CD14-positive monocyte (primary cell): Measurements from ENCODE around the gene FAM181A. TPM values are rescaled to one million over a fixed set of nuclear protein-coding genes. Genes with fewer than 3 reads are reported as not detected.

Experiments
- DNase-seq, 3 donors: peaks; one replicate each; pipeline ENCODE4 v3.0.0-alpha.2; 2011 to 2022
- H2AFZ ChIP-seq: 2 replicates; pipeline ENCODE4 v1.6.0; 2012; ENCODE audit warnings: mild to moderate bottlenecking, low read depth, low read length, inconsistent platforms; ENCODE audit not compliant: insufficient read depth, poor library complexity, severe bottlenecking
- H3K27ac ChIP-seq, 2 donors: 1 replicate in 1 of 2; 2 replicates in 1 of 2; pipeline ENCODE4 v1.5.1; 2012 to 2013; ENCODE audit warnings: low read length in 2 of 2, control low read depth in 1 of 2, inconsistent platforms in 1 of 2, low read depth in 1 of 2, mild to moderate bottlenecking in 1 of 2
- H3K27me3 ChIP-seq, 2 donors: one replicate each; pipeline versions ENCODE4 v1.6.0 to v1.6.1; 2011 to 2013; ENCODE audit warnings: low read length in 2 of 2; ENCODE audit not compliant: control insufficient read depth in 2 of 2, insufficient read depth in 2 of 2
- H3K36me3 ChIP-seq, 2 donors: replicated peaks in 1 of 2; 1 replicate in 1 of 2; 2 replicates in 1 of 2; pipeline versions ENCODE4 v1.5.1 to v1.6.1; 2012 to 2013; ENCODE audit warnings: low read length in 2 of 2, control low read depth in 1 of 2, inconsistent platforms in 1 of 2, mild to moderate bottlenecking in 1 of 2; ENCODE audit not compliant: insufficient read depth in 2 of 2, control insufficient read depth in 1 of 2
- H3K4me1 ChIP-seq, 2 donors: 1 replicate in 1 of 2; 2 replicates in 1 of 2; pipeline versions ENCODE4 v1.5.1 to v1.6.1; 2012 to 2013; ENCODE audit warnings: low read length in 2 of 2, control low read depth in 1 of 2, inconsistent platforms in 1 of 2, mild to moderate bottlenecking in 1 of 2, moderate library complexity in 1 of 2; ENCODE audit not compliant: insufficient read depth in 2 of 2, control insufficient read depth in 1 of 2
- H3K4me2 ChIP-seq: replicated peaks from 2 replicates; pipeline ENCODE3; 2012; ENCODE audit warnings: low read length, moderate library complexity, mild to moderate bottlenecking; ENCODE audit not compliant: poor library complexity, severe bottlenecking; ENCODE audit errors: extremely low read depth
- H3K4me3 ChIP-seq, 3 experiments: fragments of 200-600 bp in 1 of 3; sonication (generic) in 1 of 3; replicated peaks in 1 of 3; 1 replicate in 2 of 3; 2 replicates in 1 of 3; pipeline ENCODE4 v1.5.1; 2011 to 2013; ENCODE audit warnings: low read length in 3 of 3, mild to moderate bottlenecking in 3 of 3, control low read depth in 2 of 3, low read depth in 2 of 3, inconsistent platforms in 1 of 3, moderate library complexity in 1 of 3
- H3K79me2 ChIP-seq: 2 replicates; pipeline ENCODE4 v1.6.0; 2012; ENCODE audit warnings: mild to moderate bottlenecking, control low read depth, inconsistent platforms, low read length, moderate library complexity; ENCODE audit not compliant: insufficient read depth
- H3K9ac ChIP-seq: 2 replicates; pipeline ENCODE4 v1.6.0; 2017; ENCODE audit warnings: low read length, mild to moderate bottlenecking; ENCODE audit not compliant: insufficient read depth, poor library complexity, severe bottlenecking
- H3K9me3 ChIP-seq, 2 donors: replicated peaks in 1 of 2; 1 replicate in 1 of 2; 2 replicates in 1 of 2; pipeline versions ENCODE4 v1.5.1 to v1.6.1; 2012 to 2013; ENCODE audit warnings: low read length in 2 of 2, control low read depth in 1 of 2; ENCODE audit not compliant: control insufficient read depth in 1 of 2, insufficient read depth in 1 of 2
- H4K20me1 ChIP-seq: 2 replicates; pipeline ENCODE4 v1.6.0; 2012; ENCODE audit warnings: mild to moderate bottlenecking, low read length, control low read depth, moderate library complexity; ENCODE audit not compliant: insufficient read depth
- H3K27ac Mint-ChIP-seq, 7 donors: one replicate each; pipeline ENCODE4 v1.8.0; 2020; ENCODE audit warnings: mild to moderate bottlenecking in 7 of 7, mixed read lengths in 7 of 7, moderate library complexity in 6 of 7, inconsistent platforms in 2 of 7
- H3K27me3 Mint-ChIP-seq, 3 donors: one replicate each; pipeline ENCODE4 v1.8.0; 2021 to 2022; ENCODE audit warnings: low read depth in 3 of 3, mild to moderate bottlenecking in 3 of 3, mixed read lengths in 3 of 3, moderate library complexity in 3 of 3, inconsistent platforms in 1 of 3
- H3K36me3 Mint-ChIP-seq, 2 donors: one replicate each; pipeline ENCODE4 v1.8.0; 2020; ENCODE audit warnings: mixed read lengths in 2 of 2, inconsistent platforms in 1 of 2, mild to moderate bottlenecking in 1 of 2
- H3K4me1 Mint-ChIP-seq: one replicate; pipeline ENCODE4 v1.8.0; 2020; ENCODE audit warnings: mild to moderate bottlenecking, mixed read lengths
- H3K4me3 Mint-ChIP-seq, 2 donors: one replicate each; pipeline ENCODE4 v1.8.0; 2020; ENCODE audit warnings: mild to moderate bottlenecking in 2 of 2, mixed read lengths in 2 of 2, moderate library complexity in 1 of 2
- H3K9me3 Mint-ChIP-seq, 7 donors: one replicate each; pipeline ENCODE4 v1.8.0; 2020 to 2022; ENCODE audit warnings: mixed read lengths in 7 of 7, mild to moderate bottlenecking in 6 of 7, moderate library complexity in 6 of 7, inconsistent platforms in 2 of 7
- CTCF ChIP-seq: fragments of 200-600 bp; IDR thresholded peaks from one replicate; pipeline ENCODE4 v1.8.0; 2022; ENCODE audit warnings: antibody characterized with exemption, mild to moderate bottlenecking
- WGBS: methylation state at CpG from one replicate; pipeline ENCODE4 v1.1.5; 2013; ENCODE audit warnings: missing lambda C conversion rate; ENCODE audit not compliant: insufficient coverage; 5-methylcytosine and 5-hydroxymethylcytosine counted together
- intact Hi-C, 2 donors: fragments of 100-400 bp; cut with micrococcal nuclease; formaldehyde crosslinking; loops; one replicate each; pipeline versions ENCODE4 v1.15.0 to v1.15.1; 2023
- polyA plus RNA-seq, 3 donors: library from polyadenylated mRNA; depleted of rRNA in 1 of 3; unstranded in 2 of 3; stranded (reverse) in 1 of 3; fragments of 300-500 nt in 2 of 3; fragments of >200 nt in 1 of 3; fragmentation: Illumina TruSeq in 2 of 3; gene quantifications; 1 replicate in 2 of 3; 2 replicates in 1 of 3; pipeline ENCODE4 v1.2.3, GENCODE V29; 2012 to 2021

The FAM181A gene
- polyA plus RNA-seq, 3 donors = not detected

GRCh38 chr14:93936245-93936644 lies 9.1 kb downstream of the FAM181A start:
- TF ChIP-seq CTCF = peak; percentile 63
- Histone ChIP-seq H3K27me3 (peaks cover 0 to 8% of the 10 kb centered on the region in 2 donors), H3K4me3 (no peak overlapping the region), H3K9me3 (no peaks in the 10 kb centered on the region), H3K4me2 (no peak overlapping the region), H3K79me2 (no peaks in the 10 kb centered on the region), H3K9ac (no peak overlapping the region), H4K20me1 (no peaks in the 10 kb centered on the region), H3K4me1 (peaks cover 12 to 17% of the 10 kb centered on the region in 2 donors), H3K36me3 (no peaks in the 10 kb centered on the region), H2AFZ (no peak overlapping the region), H3K27ac (no peak overlapping the region)
- H3K4me1 Mint-ChIP-seq = peaks cover 14% of the 10 kb centered on the region
- no CpG with 5 or more reads among the region's 5 CpGs for WGBS
- H3K9me3 Mint-ChIP-seq = peaks cover 0 to 5% (median 0%) of the 10 kb centered on the region in 7 donors
- intact Hi-C loops = loop anchor here in 1 of 2 donors (10.0 kb wide), 1 partner anchor 239 kb away; the partner anchor contains the start of gene PPP4R4
- H3K27ac Mint-ChIP-seq = no peak overlapping the region
- no peak for DNase-seq
- no peak overlapping the region for H3K4me3 Mint-ChIP-seq
- H3K36me3 Mint-ChIP-seq = peaks cover 5 to 32% of the 10 kb centered on the region in 2 donors
- peaks cover 13 to 22% (median 15%) of the 10 kb centered on the region in 3 donors for H3K27me3 Mint-ChIP-seq

- DNase-seq = no peak
- H3K27ac Mint-ChIP-seq = no peak overlapping the region
- no peaks in the 10 kb centered on the region for H3K79me2 ChIP-seq
- peaks cover 13 to 22% (median 15%) of the 10 kb centered on the region in 3 donors for H3K27me3 Mint-ChIP-seq
- no peak overlapping the region for H3K4me2 ChIP-seq
- no peak for TF ChIP-seq CTCF
- peaks cover 14% of the 10 kb centered on the region for H3K4me1 Mint-ChIP-seq
- intact Hi-C loops = loop anchor here in 1 of 2 donors (10.0 kb wide), 1 partner anchor 238 kb away; the partner anchor contains the start of gene PPP4R4
- no peak overlapping the region for H3K27ac ChIP-seq
- H4K20me1 ChIP-seq = no peaks in the 10 kb centered on the region
- H3K4me3 ChIP-seq = no peak overlapping the region
- H3K9me3 ChIP-seq = no peaks in the 10 kb centered on the region
- 89% methylated on average over 5 of the region's 6 CpGs for WGBS
- peaks cover 0 to 8% of the 10 kb centered on the region in 2 donors for H3K27me3 ChIP-seq
- no peaks in the 10 kb centered on the region for H3K36me3 ChIP-seq
- H3K4me3 Mint-ChIP-seq = no peak overlapping the region
- peaks cover 10 to 37% of the 10 kb centered on the region in 2 donors for H3K36me3 Mint-ChIP-seq
- no peak overlapping the region for H3K9ac ChIP-seq
- peaks cover 12 to 17% of the 10 kb centered on the region in 2 donors for H3K4me1 ChIP-seq
- H3K9me3 Mint-ChIP-seq = peaks cover 0 to 5% (median 0%) of the 10 kb centered on the region in 7 donors
- H2AFZ ChIP-seq = no peak overlapping the region
These were observed 9.8 kb downstream of the FAM181A start for GRCh38 chr14:93936926-93937325.
